ENCODE results near the gene STOML2.
"Not testable (repeated sequence)": the region's sequence is repeated elsewhere in the genome, so short reads cannot be mapped to it uniquely, and the experiment has no call there.

STOML2 gene, protein sequence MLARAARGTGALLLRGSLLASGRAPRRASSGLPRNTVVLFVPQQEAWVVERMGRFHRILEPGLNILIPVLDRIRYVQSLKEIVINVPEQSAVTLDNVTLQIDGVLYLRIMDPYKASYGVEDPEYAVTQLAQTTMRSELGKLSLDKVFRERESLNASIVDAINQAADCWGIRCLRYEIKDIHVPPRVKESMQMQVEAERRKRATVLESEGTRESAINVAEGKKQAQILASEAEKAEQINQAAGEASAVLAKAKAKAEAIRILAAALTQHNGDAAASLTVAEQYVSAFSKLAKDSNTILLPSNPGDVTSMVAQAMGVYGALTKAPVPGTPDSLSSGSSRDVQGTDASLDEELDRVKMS

DNA sequence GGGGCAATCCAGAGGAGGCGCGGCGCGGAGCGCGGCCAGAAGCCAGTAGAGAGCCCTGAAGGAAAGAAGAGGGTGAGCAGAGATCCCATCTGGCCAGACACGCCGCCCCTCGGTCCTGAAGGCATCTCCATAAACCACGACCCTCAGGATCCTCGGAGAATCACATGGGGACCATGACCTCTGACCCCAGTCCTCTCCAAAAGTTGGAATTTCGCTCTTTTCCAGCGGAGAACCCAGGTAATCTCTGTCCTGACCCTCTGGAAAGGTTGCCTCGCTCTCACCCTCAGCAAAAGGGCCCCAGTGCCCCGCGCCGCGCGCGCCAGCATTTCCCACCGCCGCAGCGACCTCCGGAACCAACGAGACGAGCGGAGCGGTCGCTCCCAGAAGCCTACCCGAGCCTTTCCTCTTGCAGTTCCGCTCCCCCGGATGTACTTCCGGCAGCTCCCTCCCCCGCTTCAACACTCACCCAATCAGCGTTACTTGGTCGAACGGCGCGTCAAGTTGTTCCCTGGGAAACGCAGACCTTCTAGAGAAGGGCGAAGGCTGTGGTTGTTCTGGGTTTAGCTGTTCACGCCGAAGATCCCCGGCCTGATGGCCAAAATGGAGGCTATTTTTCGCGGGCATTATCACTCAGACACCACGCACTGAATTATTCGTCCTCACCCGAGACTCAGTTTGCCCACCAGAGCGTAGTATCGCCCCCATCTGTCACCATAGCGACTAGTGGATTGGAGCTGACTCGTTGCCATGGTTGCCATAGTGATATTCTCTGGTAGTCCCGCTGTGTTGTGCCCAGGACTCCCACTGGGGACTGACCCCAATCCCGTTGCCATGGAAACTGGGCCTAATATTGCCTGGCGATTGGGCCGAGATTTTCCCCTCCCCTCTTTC is at the start of gene STOML2:
STOML2 (minus strand) TSS at position 363 of the 891 bp plus-strand sequence; CDS start at position 326, 37 bp downstream.
- DNase-seq, result peak; percentile 93 to 99

GRCh38 chr9:35147941-35148563 is 45.1 kb upstream of the STOML2 start:
- not testable (repeated sequence) for DNase-seq

DNA sequence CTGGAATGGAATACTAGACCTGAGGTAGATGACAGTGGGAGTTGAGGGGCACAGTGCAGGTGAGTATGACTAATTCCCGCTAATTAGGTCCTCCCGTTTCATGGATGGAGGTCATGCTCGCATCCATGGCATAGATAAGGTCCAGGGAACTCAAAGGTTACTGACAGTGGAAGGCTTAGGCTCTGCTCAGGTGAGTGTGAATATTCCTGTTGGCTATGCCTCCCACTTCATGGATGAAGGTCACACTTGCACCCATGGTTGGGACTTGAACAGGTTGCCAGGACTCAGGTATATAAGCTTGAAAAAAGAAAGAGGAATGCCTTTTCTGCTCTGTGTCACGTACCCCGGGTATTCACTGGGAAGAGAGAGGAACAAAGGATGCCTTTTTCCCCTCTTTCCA is 39.1 kb upstream of the STOML2 start:
- DNase-seq, result no peak

GRCh38 chr9:35140093-35140492 is 37.2 kb upstream of the STOML2 start:
- no peak for DNase-seq

DNA sequence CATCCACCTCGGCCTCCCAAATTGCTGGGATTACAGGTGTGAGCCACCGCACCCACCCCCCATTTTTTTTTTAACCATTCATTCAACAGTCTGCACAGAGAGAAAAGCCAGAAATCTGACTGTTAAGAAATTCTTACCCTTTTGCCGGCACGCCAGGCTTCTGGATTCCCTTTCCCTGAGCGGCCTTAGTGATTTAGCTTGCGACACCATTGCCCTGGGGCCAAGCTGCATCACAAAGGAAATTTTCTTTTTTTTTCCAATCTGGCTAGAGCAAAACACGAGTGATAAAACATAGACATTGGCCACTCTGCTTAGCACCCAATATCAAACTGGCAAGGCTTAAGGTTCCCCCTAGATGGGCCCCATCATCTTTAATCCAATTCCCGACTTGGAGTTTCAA is 33.9 kb upstream of the STOML2 start:
- no peak for DNase-seq

DNA sequence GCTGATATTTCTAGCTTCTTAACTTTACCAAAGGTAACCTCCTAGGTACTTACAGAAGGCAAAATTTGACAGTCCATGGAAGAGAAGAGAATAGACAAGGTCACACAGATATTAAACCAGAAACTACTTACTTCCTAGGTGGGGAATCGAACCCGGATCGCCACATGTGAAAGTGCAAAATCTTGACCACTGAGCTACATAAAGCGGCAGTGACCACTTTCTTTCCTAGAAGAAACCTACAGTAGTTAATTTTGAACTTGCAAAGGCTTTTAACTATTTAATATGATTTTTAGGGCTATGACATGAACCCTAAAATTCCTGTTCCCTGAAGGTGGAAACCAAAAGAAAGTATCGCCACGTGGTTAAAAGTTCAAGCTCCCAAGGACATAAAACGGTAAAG is 33.1 kb upstream of the STOML2 start:
- no peak for DNase-seq

- DNase-seq, result no peak
These were observed 32.0 kb upstream of the STOML2 start for GRCh38 chr9:35134920-35135319.

GRCh38 chr9:35116898-35117551 is 14.1 kb upstream of the STOML2 start:
- peak; percentile 23 to 75 for DNase-seq

GRCh38 chr9:35116539-35116897 is 13.6 kb upstream of the STOML2 start:
- no peak for DNase-seq

DNA sequence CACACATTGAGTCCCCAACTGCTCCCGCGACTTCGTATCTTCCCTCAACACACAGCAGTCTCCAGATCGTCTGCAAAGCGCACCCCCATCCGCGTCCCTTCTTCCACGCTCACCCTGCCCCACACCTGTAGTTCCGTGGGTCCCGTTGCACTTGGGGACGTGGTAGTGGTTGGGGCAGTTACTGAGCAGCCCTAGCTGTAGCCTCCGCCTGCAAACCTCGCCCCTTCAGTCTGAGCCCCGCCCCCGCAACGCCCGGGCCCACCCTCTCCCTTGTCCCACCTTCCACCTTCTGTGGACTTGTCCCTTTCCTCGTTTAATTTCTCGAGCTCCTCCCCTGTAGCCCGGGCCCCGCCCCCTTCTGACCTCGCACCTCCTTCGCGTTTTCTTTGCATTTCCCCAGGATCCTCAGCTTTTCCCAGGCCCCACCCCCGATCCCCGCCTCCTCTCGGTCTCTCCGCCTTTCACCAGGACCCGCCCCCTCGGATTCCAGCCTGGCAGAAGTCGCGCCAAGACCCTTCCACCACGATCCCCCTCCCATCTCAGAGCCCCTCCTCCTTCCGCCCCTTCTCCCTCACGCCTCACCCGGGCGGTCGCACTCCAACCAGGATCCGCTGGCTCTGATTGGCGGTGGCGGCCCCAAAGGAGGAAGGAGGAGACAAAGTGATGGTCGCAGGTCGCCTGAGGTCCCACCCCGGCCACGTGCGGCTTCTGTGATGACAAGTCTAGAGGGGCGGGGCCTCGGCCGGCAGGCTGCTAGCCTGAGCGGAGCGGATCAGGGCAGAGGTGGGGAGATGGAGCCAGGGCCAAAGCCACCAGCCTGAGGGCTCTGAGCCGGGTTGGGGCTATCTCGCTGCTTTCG is 13.0 kb upstream of the STOML2 start, which contains the start of gene ATOSB:
ATOSB (minus strand) TSS at position 183 of the 859 bp plus-strand sequence. CDS start 7,588 bp downstream, outside the sequence.
- DNase-seq, result peak; percentile 55 to 71

DNA sequence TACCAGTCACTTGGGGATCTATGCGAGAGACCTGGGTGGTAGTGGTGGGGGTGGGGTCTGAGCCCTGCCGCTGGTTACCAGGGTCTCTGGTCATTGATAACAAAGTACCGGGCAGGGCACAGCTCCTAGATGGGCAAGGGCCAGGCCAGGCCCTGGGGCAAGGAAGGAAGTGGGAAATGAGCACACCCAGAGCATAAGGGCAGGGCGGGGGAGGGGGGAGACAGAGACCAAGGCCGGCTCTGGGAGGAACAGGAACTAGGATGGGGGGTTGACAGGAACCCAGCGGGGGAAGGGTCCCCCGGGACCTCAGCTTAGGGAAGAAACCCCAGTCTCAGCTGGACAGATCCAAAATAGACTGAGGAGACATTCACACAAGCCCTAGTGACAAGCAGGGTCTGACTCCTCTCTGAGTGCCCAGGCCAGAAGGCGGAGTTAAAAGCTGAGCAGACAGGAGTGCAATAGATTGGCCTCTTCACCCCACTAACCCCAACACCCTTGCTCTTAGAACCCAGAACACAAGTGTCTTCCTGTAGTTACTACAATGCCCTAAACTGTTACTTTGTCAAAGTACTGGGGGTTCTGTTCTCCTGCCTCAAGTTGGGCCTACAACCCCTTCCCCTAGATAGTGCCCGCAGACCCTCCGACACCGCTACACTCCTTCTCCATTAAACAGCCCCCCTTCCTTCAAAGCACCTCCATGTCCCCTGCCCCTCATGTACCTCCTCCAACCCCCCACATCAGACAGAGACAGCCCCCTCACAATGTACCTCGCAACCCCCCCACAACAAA is 12.1 kb upstream of the STOML2 start:
- DNase-seq, result no peak

GRCh38 chr9:35114113-35114839 is 11.3 kb upstream of the STOML2 start:
- DNase-seq, result no peak

GRCh38 chr9:35112257-35113020 is 9.5 kb upstream of the STOML2 start:
- DNase-seq, result no peak

- peak; percentile 74 to 95 for DNase-seq
These were observed 8.3 kb upstream of the STOML2 start for GRCh38 chr9:35111001-35111933.

DNA sequence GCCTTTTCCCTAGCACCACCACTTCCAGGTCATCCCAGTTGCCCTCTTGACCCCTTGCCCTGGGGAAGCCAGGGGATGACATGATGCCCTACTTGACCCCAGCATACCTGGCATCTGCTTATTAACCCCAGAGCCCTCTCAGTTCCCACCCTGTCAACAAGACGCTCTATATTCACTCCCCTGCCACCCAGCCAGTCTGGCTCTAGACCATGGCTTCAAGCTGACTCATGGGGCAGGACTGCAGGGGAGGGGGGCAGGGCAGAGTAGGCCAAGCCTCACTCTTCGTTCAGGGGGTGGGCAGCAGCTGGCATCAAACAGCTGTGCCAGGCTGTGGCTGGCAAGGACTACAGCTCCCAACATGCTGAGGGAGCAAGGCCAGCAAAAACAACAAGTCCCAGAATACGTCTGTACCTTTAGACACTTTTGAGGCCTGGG is 7.4 kb upstream of the STOML2 start:
- DNase-seq, result no peak

- no peak for DNase-seq
These were observed 6.1 kb upstream of the STOML2 start for GRCh38 chr9:35108946-35109575.

DNA sequence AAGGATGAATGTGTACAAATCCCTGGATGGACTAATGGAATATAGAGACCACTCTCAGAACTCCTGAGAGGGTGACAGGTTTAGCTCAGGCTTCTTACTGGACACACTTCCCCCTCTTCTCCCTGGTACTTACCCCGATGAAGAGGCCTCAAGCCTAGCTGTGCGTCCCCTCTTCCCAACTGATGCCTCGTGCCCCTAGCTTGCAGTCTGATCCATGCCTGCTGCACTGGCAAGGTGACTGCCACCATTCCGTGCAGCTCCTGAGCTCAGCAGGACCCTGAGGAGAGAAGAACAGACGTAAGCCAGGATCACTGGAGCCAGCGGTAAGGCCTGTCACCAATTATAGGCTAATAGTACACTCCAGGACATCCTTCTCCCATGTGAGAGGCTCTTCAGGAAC is 5.5 kb upstream of the STOML2 start:
- no peak for DNase-seq

All from cerebellar nuclear complex (tissue), 1 donor.